Mesodermal cell (in vitro differentiated cells): Measurements from ENCODE around the gene PLEKHM3.
"Not testable (repeated sequence)": the region's sequence is repeated elsewhere in the genome, so short reads cannot be mapped to it uniquely, and the experiment has no call there.

Source experiments
- H3K27ac ChIP-seq: 2 replicates; pipeline ENCODE4 v1.7.0; 2013; ENCODE audit warnings: mild to moderate bottlenecking, low read depth, low read length, moderate library complexity; ENCODE audit not compliant: severe bottlenecking
- H3K36me3 ChIP-seq: 2 replicates; pipeline ENCODE4 v1.7.1; 2013; ENCODE audit warnings: mild to moderate bottlenecking, low read length, moderate library complexity; ENCODE audit not compliant: control insufficient read depth, insufficient read depth
- H3K4me1 ChIP-seq: one replicate; pipeline ENCODE4 v1.7.1; 2013; ENCODE audit warnings: mild to moderate bottlenecking, low read length; ENCODE audit not compliant: insufficient read depth, control insufficient read depth, poor library complexity, severe bottlenecking
- H3K4me3 ChIP-seq: 2 replicates; pipeline ENCODE4 v1.7.0; 2013; ENCODE audit warnings: low read length, control low read depth, mild to moderate bottlenecking; ENCODE audit not compliant: insufficient read depth, poor library complexity, severe bottlenecking; ENCODE audit errors: extremely low read depth
- H3K9me3 ChIP-seq: 2 replicates; pipeline ENCODE4 v1.7.1; 2013; ENCODE audit warnings: mild to moderate bottlenecking, low read length, moderate library complexity; ENCODE audit not compliant: control insufficient read depth
- WGBS, 2 experiments: methylation state at CpG; one replicate each; pipeline ENCODE4 v1.1.5; 2013; ENCODE audit warnings: missing lambda C conversion rate in 2 of 2; ENCODE audit not compliant: insufficient coverage in 2 of 2; 5-methylcytosine and 5-hydroxymethylcytosine counted together

Gene PLEKHM3

DNA sequence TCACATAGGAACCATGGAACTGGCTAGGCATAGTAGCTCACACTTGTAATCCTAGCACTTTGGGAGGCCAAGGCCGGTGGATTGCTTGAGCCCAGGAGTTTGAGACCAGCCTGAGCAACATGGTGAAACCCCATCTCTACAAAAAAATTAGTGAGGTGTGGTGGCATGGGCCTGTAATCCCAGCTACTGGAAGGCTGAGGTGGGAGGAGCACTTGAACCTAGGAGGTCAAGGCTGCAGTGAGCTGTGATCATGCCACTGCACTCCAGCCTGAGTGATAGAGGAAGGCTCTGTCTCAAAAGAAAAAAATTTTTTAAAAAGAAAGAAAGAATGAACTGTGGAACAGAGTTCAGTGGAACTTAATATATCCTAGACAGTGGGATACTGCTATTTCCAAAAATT, 76.1 kb downstream of the PLEKHM3 start:
- H3K27ac ChIP-seq, H3K9me3 ChIP-seq, H3K4me1 ChIP-seq, H3K36me3 ChIP-seq, H3K4me3 ChIP-seq: not testable (repeated sequence)
- WGBS, 2 experiments, result 100% methylated on average over 1 of the region's 1 CpG

DNA sequence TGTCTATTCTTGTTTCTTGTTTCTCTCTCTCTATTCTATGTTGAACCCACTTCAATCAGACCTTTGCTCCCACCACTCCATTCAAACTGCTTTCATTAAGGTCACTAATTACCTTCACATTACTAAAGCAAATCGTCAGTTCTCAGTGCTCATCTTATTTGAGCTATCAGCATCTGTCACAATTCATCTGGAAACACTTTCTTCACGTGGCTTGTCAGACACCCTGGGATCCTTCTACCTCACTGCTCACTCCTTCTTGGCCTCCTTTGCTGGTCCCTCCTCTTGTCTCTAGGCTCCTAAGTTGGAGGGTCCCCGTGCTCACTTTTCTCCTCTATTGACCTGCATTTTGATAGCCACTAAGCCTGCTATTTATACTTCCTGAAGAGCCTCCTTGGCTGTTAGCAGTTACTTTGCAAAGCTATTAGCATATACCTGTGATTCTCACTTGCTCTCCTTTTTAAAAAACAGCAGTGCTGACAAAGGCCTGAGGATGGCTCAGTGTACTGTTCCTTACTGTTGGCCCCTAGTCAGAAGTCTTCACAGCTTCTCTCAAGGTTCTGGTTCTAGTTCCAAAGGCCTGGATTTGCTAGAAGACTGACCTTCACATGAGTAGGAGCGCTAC, 80.2 kb downstream of the PLEKHM3 start:
- Histone ChIP-seq H3K36me3 (no peaks in the 10 kb centered on the region), H3K4me1 (no peaks in the 10 kb centered on the region), H3K9me3 (no peaks in the 10 kb centered on the region), H3K27ac (no peak overlapping the region), H3K4me3 (no peak overlapping the region)
- WGBS, 2 experiments, result 56 to 63% methylated on average over 3 to 4 of the region's 4 CpGs

DNA sequence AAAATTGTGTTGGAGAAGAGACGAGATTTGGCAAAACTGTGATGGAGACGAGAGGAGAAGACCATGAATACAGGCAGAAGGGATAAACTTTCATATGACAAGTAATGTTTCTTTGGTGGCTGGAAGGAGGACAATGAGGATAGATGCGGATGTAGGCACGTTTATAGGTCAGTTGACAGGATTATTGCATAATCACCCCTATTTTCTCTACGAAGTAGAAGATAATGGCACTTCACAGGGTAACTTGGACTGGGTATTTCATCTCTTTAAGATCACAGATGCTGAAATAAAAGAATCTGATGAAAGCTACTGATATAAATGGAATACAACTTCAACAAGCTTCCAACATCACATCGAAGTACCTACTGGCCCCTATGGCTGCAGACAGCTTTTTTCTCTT, 81.0 kb downstream of the PLEKHM3 start:
- 79 to 84% methylated on average over 3 of the region's 6 CpGs for WGBS, 2 experiments

DNA sequence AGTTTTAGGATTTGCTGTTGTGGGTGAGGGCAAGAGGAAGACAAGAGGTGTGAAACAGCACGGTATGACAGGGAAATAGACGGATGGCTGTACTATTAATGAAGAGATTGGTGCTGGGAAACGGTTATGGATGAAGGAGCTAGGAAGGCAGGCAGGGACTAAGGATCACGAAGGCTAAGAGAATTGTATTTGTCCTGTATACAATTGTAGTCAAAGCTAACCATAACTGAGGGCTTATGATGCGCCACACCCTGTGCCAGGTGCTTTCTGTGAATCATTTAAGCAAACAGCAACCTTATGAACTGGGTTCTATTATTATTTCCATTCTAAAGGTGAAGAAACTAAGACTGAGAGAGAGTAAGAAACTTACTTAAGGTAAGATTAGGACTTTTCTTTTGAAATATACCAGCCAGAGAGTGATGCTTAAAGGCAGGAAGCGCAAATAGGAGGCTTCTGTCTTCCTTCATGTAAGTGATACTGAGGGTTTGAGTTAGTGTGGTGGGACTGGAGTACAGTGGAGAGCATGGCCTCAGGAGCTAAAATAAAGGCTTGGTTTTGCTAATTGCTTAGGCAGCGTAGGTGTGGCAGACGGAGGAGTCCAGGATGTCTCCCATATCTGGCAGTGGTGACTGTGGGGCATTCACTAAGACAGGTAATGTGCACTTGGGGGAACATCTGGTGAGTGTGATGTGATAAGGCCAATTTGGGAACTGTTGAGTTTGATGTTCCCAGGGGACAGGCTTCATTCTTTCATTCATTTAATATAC, 85.8 kb downstream of the PLEKHM3 start:
- Histone ChIP-seq H3K4me3 (no peak overlapping the region), H3K9me3 (no peaks in the 10 kb centered on the region), H3K27ac (no peak overlapping the region), H3K4me1 (no peaks in the 10 kb centered on the region), H3K36me3 (no peaks in the 10 kb centered on the region)
- 83 to 85% methylated on average over 6 to 7 of the region's 8 CpGs for whole genome bisulfite sequencing, 2 experiments

More for the DNA sequence above, 81.0 kb downstream of the PLEKHM3 start:
- H3K9me3 ChIP-seq, result no peaks in the 10 kb centered on the region
- no peak overlapping the region for H3K27ac ChIP-seq
- no peaks in the 10 kb centered on the region for H3K4me1 ChIP-seq
- no peaks in the 10 kb centered on the region for H3K36me3 ChIP-seq
- H3K4me3 ChIP-seq, result no peak overlapping the region

DNA sequence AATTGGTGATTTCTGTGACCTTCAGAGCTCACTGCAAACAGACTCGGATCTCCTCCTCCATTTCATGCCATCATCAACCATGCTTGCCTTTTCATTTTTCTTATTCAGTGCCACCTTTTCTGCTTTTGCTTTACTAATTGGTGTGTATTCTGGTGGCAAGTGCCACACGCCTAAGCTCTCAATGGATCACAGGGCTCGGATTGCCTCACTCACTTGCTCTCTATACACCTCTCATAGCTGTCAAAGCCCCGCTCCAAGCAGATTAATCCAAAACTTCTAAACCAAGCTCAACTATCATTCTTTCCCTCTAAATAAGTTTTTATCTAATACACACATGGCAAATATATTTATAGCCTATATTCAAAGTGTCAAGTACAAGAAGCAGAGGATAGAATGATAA, 86.4 kb downstream of the PLEKHM3 start:
- WGBS, 2 experiments, result 94 to 100% methylated on average over 1 to 2 of the region's 4 CpGs
- Histone ChIP-seq H3K4me3 (no peak overlapping the region), H3K27ac (no peak overlapping the region), H3K36me3 (no peaks in the 10 kb centered on the region), H3K4me1 (no peaks in the 10 kb centered on the region), H3K9me3 (no peaks in the 10 kb centered on the region)

DNA sequence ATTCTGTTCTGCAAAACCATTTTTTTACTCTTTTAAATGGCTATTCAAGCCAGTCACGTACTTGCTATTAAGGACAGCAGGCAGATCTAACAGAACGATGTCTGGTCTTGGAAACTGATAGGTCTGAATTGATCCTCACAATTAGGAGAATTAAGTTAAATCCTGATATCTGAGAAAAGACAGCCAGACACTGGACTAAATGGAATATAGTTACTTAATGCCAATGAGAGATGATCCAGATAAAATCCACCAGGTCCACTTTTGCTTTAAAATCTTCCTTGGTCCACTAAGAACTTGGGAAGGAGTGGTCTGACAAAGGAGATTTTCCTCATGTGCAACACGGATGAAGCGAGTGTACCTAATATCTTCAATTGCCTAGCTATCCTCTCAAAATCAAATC, 86.9 kb downstream of the PLEKHM3 start:
- no peaks in the 10 kb centered on the region for H3K36me3 ChIP-seq
- H3K4me3 ChIP-seq, result no peak overlapping the region
- H3K27ac ChIP-seq, result no peak overlapping the region
- no peaks in the 10 kb centered on the region for H3K4me1 ChIP-seq
- 93 to 100% methylated on average over 3 to 4 of the region's 4 CpGs for WGBS, 2 experiments
- H3K9me3 ChIP-seq, result no peaks in the 10 kb centered on the region

DNA sequence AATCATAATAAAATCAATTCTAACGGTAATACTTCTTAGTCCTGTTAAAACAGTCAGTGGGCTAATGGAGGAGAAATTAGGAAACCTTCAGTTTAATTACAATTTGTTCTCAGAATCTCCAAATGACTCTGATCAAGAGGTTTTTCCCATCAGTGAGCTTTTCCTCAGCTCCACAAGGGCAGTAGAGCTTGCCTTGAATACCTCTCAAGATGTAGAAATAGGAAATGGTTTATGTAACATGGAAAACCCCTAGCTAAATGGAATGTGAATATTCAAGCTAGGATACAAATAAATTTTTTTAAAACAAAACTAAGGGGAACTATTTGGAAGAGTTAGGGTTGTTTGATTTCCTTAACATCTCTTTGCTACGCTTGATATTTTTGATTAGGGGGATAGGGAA, 87.5 kb downstream of the PLEKHM3 start:
- Histone ChIP-seq H3K27ac (no peak overlapping the region), H3K36me3 (no peaks in the 10 kb centered on the region), H3K4me3 (no peak overlapping the region), H3K4me1 (no peaks in the 10 kb centered on the region), H3K9me3 (no peaks in the 10 kb centered on the region)
- WGBS, 2 experiments, result no CpG with 5 or more reads among the region's 2 CpGs

DNA sequence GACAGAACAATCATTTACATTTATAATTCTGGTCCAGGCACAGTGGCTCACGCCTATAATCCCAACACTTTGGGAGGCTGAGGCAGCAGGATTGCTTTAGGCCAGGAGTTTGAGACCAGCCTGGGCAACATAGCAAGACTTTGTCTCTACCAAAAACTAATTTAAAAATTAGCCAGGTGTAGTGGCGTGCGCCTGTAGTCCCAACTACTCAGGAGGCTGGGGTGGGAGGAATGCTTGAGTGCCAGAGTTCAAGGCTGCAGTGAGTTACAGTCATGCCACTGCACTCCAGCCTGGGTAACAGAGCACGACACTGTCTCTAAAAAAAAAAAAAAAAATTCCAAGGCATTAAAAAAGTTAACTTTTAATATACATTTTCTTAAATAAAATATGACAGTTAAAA, 88.1 kb downstream of the PLEKHM3 start:
- H3K9me3 ChIP-seq, result no peaks in the 10 kb centered on the region
- 100% methylated on average over 1 of the region's 4 CpGs; no CpG with 5 or more reads in 1 of the 2 experiments for WGBS, 2 experiments
- H3K36me3 ChIP-seq, result no peaks in the 10 kb centered on the region
- no peak overlapping the region for H3K27ac ChIP-seq
- H3K4me1 ChIP-seq, result no peaks in the 10 kb centered on the region
- H3K4me3 ChIP-seq, result no peak overlapping the region

DNA sequence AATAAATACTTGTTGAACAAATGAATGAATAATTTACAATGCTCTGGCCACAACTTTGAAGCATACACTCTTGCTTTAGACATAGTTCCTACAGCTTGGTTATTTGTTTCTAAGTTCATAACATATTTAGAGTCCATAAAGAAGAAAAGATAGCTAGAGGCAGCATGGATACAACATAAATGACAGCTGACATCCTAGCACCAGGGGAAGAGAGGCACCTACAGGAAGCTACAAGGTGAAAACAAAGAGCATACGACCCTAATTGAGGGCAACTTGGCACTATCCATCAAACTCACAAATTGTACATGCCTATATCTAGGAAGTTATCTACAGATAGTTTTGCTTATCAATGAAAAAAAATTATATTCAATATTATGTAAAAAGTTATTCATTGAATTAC, 88.9 kb downstream of the PLEKHM3 start:
- no peaks in the 10 kb centered on the region for H3K9me3 ChIP-seq
- no peak overlapping the region for H3K4me3 ChIP-seq
- no peaks in the 10 kb centered on the region for H3K36me3 ChIP-seq
- no peak overlapping the region for H3K27ac ChIP-seq
- no CpG with 5 or more reads among the region's 1 CpG for WGBS, 2 experiments
- no peaks in the 10 kb centered on the region for H3K4me1 ChIP-seq

DNA sequence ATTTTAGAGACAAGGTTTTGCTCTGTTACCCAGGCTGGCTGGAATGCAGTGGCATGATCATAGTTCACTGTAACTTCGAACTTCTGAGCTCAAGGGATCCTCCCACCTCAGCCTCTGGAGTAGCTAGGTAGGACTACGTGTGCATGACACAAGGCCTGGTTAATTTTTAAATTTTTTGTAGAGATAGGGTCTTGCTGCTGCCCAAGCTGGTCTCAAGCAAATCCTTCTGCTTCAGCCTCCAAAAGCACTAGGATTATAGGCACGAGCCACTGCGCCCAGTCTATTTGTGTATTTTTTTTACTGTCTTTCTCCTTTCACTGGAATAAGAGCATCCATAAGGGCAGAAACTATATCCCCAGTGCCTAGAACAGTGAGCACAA, 89.3 kb downstream of the PLEKHM3 start:
- Histone ChIP-seq H3K4me1 (no peaks in the 10 kb centered on the region), H3K27ac (no peak overlapping the region), H3K9me3 (no peaks in the 10 kb centered on the region), H3K36me3 (no peaks in the 10 kb centered on the region), H3K4me3 (no peak overlapping the region)
- 38 to 100% methylated on average over 1 of the region's 4 CpGs for WGBS, 2 experiments
